K562 (cell line): ENCODE data around the gene LRP2. TPM values are rescaled to one million over a fixed set of nuclear protein-coding genes. Genes with fewer than 3 reads are reported as not detected.
A peak's percentile ranks its signal among the peaks of the same experiment; 100 is the strongest.

Source experiments
- ATF2 ChIP-seq: sonication (generic); formaldehyde crosslinking; IDR thresholded peaks from 2 replicates; pipeline ENCODE4 v1.8.1; 2022; ENCODE audit warnings: missing genetic modification reagents
- BHLHE40 ChIP-seq: IDR thresholded peaks from 2 replicates; pipeline ENCODE4 v1.6.1; 2011; ENCODE audit warnings: low read length, improper control_type of control experiment
- CHCHD3 ChIP-seq: fragments of 250-450 bp; sonication (Bioruptor Pico); IDR thresholded peaks from 2 replicates; pipeline ENCODE4 v2.1.2; 2022; ENCODE audit warnings: mild to moderate bottlenecking
- CREB3 ChIP-seq: fragments of 450-650 bp; conservative IDR thresholded peaks from 2 replicates; pipeline ENCODE4 v1.6.1; 2016; ENCODE audit warnings: missing genetic modification characterization, low read depth, mild to moderate bottlenecking, missing compliant biosample characterization, moderate library complexity
- CREM ChIP-seq: IDR thresholded peaks from 2 replicates; pipeline ENCODE4 v1.6.1; 2014; ENCODE audit warnings: antibody characterized with exemption, low read depth
- EHMT2 ChIP-seq: fragments of 450-650 bp; IDR thresholded peaks from 2 replicates; pipeline ENCODE4 v1.6.1; 2018; ENCODE audit warnings: antibody characterized with exemption
- ELF1 ChIP-seq: fragments of 200-800 bp; sonication (Bioruptor generic); IDR thresholded peaks from 2 replicates; pipeline ENCODE4 v1.6.1; 2016; ENCODE audit warnings: missing genetic modification characterization, missing compliant biosample characterization
- ETS2 ChIP-seq: IDR thresholded peaks from 2 replicates; pipeline ENCODE4 v1.6.1; 2016; ENCODE audit warnings: borderline replicate concordance, missing genetic modification characterization, mild to moderate bottlenecking, moderate library complexity, missing compliant biosample characterization; ENCODE audit not compliant: poor library complexity, severe bottlenecking
- FOXK1 ChIP-seq: sonication (generic); formaldehyde crosslinking; IDR thresholded peaks from 2 replicates; pipeline ENCODE4 v1.8.0; 2022; ENCODE audit warnings: missing genetic modification reagents, mild to moderate bottlenecking, borderline replicate concordance
- HMBOX1 ChIP-seq: sonication (generic); IDR thresholded peaks from 2 replicates; pipeline ENCODE4 v1.6.1; 2016
- HNRNPH1 ChIP-seq: fragments of 200-400 bp; formaldehyde crosslinking; optimal IDR thresholded peaks from 2 replicates; pipeline ENCODE3; 2017; ENCODE audit warnings: low read depth, mild to moderate bottlenecking, low read length, moderate library complexity
- HOXB6 ChIP-seq: fragments of 250-450 bp; sonication (Bioruptor Pico); IDR thresholded peaks from 2 replicates; pipeline ENCODE4 v1.5.1; 2022; ENCODE audit warnings: mild to moderate bottlenecking, borderline replicate concordance
- MTA1 ChIP-seq: fragments of 450-650 bp; IDR thresholded peaks from 2 replicates; pipeline ENCODE4 v1.6.1; 2017; ENCODE audit warnings: borderline replicate concordance
- MXD1 ChIP-seq: fragments of 250-450 bp; sonication (Bioruptor Pico); IDR thresholded peaks from 2 replicates; pipeline ENCODE4 v1.8.0; 2021; ENCODE audit warnings: borderline replicate concordance, mild to moderate bottlenecking, moderate library complexity; ENCODE audit not compliant: poor library complexity, severe bottlenecking
- MYBL2 ChIP-seq, 2 experiments: fragments of 450-650 bp in 1 of 2; sonication (generic) in 1 of 2; formaldehyde crosslinking in 1 of 2; IDR thresholded peaks; 2 replicates each; pipeline versions ENCODE4 v1.6.1 to v1.8.1; 2017 to 2022; ENCODE audit warnings: borderline replicate concordance in 1 of 2, inconsistent platforms in 1 of 2, low read depth in 1 of 2, mild to moderate bottlenecking in 1 of 2, missing genetic modification reagents in 1 of 2, moderate library complexity in 1 of 2
- NCOA1 ChIP-seq: fragments of 450-650 bp; IDR thresholded peaks from 2 replicates; pipeline ENCODE4 v1.6.1; 2016; ENCODE audit warnings: low read depth
- NFE2 ChIP-seq: IDR thresholded peaks from 2 replicates; pipeline ENCODE4 v1.6.1; 2014; ENCODE audit warnings: antibody characterized with exemption, low read depth
- NRF1 ChIP-seq, 2 experiments: fragments of 450-650 bp; IDR thresholded peaks in 1 of 2; conservative IDR thresholded peaks in 1 of 2; 2 replicates each; pipeline ENCODE4 v1.6.1; 2014; ENCODE audit warnings: mild to moderate bottlenecking in 2 of 2
- PHF20 ChIP-seq: fragments of 450-650 bp; IDR thresholded peaks from 2 replicates; pipeline ENCODE4 v1.6.1; 2018; ENCODE audit not compliant: partially characterized antibody
- PURB ChIP-seq: sonication (generic); formaldehyde crosslinking; IDR thresholded peaks from 2 replicates; pipeline ENCODE4 v1.9.0; 2021; ENCODE audit warnings: low read depth, mild to moderate bottlenecking, missing genetic modification reagents
- RBBP5 ChIP-seq: fragments of 200-600 bp; sonication (generic); IDR thresholded peaks from 2 replicates; pipeline ENCODE4 v1.6.1; 2012; ENCODE audit warnings: borderline replicate concordance, mild to moderate bottlenecking, low read length, control low read depth, inconsistent platforms; ENCODE audit not compliant: insufficient read depth, poor library complexity, severe bottlenecking
- SAP30 ChIP-seq: fragments of 200-600 bp; sonication (generic); IDR thresholded peaks from 2 replicates; pipeline ENCODE4 v1.6.1; 2012; ENCODE audit warnings: borderline replicate concordance, low read depth, mild to moderate bottlenecking, moderate library complexity, low read length, control low read depth, inconsistent platforms; ENCODE audit not compliant: insufficient read depth, poor library complexity, severe bottlenecking
- TCF3 ChIP-seq: sonication (generic); formaldehyde crosslinking; IDR thresholded peaks from 2 replicates; pipeline ENCODE4 v1.4.0; 2020; ENCODE audit warnings: mild to moderate bottlenecking, missing genetic modification reagents
- ZEB2 ChIP-seq: fragments of 450-650 bp; IDR thresholded peaks from 2 replicates; pipeline ENCODE4 v1.6.1; 2016
- ZNF324 ChIP-seq: fragments of 250-450 bp; sonication (Bioruptor Pico); IDR thresholded peaks from 2 replicates; pipeline ENCODE4 v1.4.0; 2020; ENCODE audit warnings: mild to moderate bottlenecking
- ZNF696 ChIP-seq: fragments of 250-450 bp; sonication (Bioruptor Pico); conservative IDR thresholded peaks from 2 replicates; pipeline ENCODE4 v1.4.0; 2020; ENCODE audit warnings: mild to moderate bottlenecking, moderate library complexity
- polyA plus RNA-seq, 8 experiments: library from polyadenylated mRNA; depleted of rRNA in 4 of 8; stranded (reverse) in 5 of 8; unstranded in 3 of 8; fragments of >200 nt; fragmentation: Nextera tagmentation in 2 of 8; fragmentation: Illumina TruSeq in 1 of 8; extraction: Ambion mirVana in 2 of 8; extraction: Trizol in 1 of 8; gene quantifications; 2 replicates each; pipeline versions ENCODE4 v1.2.1 to v1.2.3, GENCODE V29; 2011 to 2014; ENCODE audit warnings: inconsistent platforms in 1 of 8, missing spikeins in 1 of 8
- total RNA-seq, 7 experiments: library from RNA; depleted of rRNA in 6 of 7; stranded (reverse); fragments of >200 nt in 6 of 7; fragmentation: Illumina TruSeq in 2 of 7; extraction: Trizol in 2 of 7; gene quantifications; 2 replicates each; pipeline versions ENCODE4 v1.2.1 to v1.2.3, GENCODE V29; 2011 to 2021; ENCODE audit warnings: low replicate concordance in 1 of 7

Gene LRP2
- total and polyA plus RNA-seq, 9 of the 15 experiments (the other 6 are each of a cell fraction or from before 2014, with no cell fraction given) = 0.04 to 0.18 (median 0.11) TPM; not detected in 1

- TF ChIP-seq NRF1 (conservative IDR thresholded peaks at IDR 0.05 in 1 of 2, IDR thresholded peaks at IDR 0.05 in 1 of 2) = no peak
- TF ChIP-seq HOXB6 = no peak
- no peak for TF ChIP-seq RBBP5
- peak; percentile 46; the same call in 1 of the 2 replicates for TF ChIP-seq ZEB2
- TF ChIP-seq CREB3 = no peak
- no peak for TF ChIP-seq ELF1
- TF ChIP-seq HNRNPH1 = no peak
- no peak for TF ChIP-seq MXD1
- no peak for TF ChIP-seq CREM
- TF ChIP-seq SAP30 = no peak
- no peak for TF ChIP-seq ZNF696
- TF ChIP-seq MTA1 = no peak
- TF ChIP-seq NCOA1 = no peak
- peak; percentile 85 for TF ChIP-seq NFE2
- peak; percentile 73 for TF ChIP-seq EHMT2
- no peak for TF ChIP-seq ETS2 (tag)
- no peak for TF ChIP-seq ATF2 (CRISPR knock-in tag)
- no peak for TF ChIP-seq PURB
- no peak for TF ChIP-seq BHLHE40
- TF ChIP-seq TCF3 = peak; percentile 93
- no peak for TF ChIP-seq ZNF324 (CRISPR knock-in tag)
- TF ChIP-seq FOXK1 (CRISPR knock-in tag) = no peak
- TF ChIP-seq CHCHD3 (CRISPR knock-in tag) = no peak
- TF ChIP-seq HMBOX1 = peak; percentile 54; the same call in 1 of the 2 replicates
- no peak for TF ChIP-seq PHF20
- TF ChIP-seq MYBL2 (IDR thresholded peaks at IDR 0.05; ENCODE audit: low read depth) = no peak; the same call in 1 of the 2 replicates
- no peak for TF ChIP-seq MYBL2 (CRISPR knock-in tag; IDR thresholded peaks at IDR 0.05; ENCODE audit: borderline replicate concordance)
Measured at GRCh38 chr2:169190197-169190775, 172.0 kb downstream of the LRP2 start (continued).
